GM21825 (cell line): ENCODE measurements around the gene SH3RF3.

Experiments
- ATAC-seq: cut with Tn5 transposase; IDR thresholded peaks from one replicate; pipeline ENCODE4 v1.9.1; 2021; ENCODE audit warnings: mild to moderate bottlenecking, moderate library complexity; ENCODE audit not compliant: unreplicated experiment

The SH3RF3 gene

GRCh38 chr2:109272461-109272860 lies 143.5 kb downstream of the SH3RF3 start:
- no peak for ATAC-seq

GRCh38 chr2:109275120-109276012 lies 146.4 kb downstream of the SH3RF3 start:
- no peak for ATAC-seq

DNA sequence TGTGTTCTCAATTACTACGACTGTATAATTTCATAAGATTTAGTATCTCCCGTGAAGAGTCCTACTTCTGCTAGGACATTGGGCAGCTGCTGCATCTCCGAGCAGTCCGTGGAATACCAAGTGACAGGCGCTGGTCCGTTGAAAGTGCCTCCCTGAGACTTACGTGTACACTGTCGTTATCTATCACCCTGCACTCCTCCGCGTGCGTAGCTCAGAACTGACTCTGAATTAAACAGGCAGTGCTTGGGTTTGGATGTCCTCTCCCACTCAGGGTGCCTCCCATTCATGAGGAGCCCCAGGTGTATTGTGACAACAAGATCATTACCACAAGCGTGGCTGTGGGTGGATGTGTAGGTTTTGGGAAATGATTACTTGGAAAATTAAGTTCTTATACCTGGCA lies 148.4 kb downstream of the SH3RF3 start:
- ATAC-seq: no peak

DNA sequence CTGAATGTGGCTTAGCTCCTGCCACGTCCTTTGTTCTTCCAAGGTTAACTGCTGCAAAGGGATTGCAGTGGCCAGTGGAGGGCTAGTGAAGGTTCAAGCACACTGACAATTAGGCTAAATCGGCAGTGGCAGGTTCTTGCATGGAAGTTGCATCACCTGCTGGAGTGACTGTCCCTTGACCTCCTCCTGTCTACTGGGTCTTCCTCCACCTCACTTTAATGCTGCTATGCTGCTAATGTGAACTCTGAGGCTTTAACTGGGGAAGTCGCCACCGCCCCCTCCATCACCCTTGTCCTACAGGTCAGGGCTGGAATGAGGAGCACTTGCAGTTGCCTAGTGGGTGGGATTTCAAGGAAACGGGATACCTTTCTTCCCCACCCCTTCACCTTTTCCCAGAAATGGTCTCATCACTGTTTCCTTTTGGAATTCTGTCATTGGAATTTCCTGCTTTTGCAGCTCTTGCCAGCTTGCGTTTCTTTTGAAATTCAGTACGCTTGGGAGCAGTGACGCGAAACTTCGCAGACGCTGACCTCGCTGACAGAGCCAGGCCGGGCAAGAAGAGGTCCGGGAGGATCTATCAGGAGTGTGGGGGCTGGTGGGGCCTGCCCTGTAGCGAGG lies 150.3 kb downstream of the SH3RF3 start:
- ATAC-seq: no peak

DNA sequence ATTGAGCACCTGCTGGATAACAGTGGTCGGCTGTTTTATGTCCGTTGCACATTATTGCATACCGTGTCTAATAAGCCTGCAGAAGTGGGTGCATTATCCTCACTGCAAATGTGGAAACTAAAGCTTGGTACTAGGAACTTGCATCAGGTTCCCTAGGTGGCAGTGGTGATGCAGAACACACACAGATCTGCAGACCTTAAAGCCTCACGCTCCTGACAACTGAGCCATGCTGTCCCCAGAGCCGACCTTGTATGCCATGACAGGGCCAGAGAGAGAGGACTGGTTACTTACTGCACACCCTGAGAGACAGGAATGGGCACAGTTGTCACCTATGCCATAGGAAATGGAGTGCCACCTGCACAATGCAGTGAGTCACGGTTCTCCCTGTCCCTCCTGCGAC lies 151.8 kb downstream of the SH3RF3 start:
- ATAC-seq: no peak

- ATAC-seq: no peak
These were observed 153.4 kb downstream of the SH3RF3 start for GRCh38 chr2:109282360-109282759.

GRCh38 chr2:109282865-109283264 lies 153.9 kb downstream of the SH3RF3 start:
- no peak for ATAC-seq

DNA sequence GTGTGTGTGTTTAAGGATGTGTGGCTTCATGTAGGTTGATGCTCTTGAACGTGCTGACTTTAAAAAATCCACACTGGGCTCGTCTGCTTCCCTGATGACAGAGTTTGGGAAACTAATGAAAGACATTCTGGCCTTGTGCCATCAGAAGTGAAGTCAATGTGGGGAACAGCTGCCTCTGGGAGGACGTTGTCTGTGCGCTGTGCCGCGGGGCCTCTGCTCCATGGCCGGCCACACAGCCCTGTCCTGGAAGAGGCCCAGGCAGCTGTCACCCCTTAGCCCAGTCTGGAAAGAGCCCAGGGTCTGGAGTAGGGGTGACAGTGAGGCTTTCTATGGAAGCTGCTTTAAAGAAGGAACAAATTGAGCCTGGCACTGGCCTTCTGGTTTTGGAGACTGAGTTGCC lies 155.8 kb downstream of the SH3RF3 start:
- ATAC-seq: no peak

GRCh38 chr2:109285244-109285651 lies 156.2 kb downstream of the SH3RF3 start:
- ATAC-seq: no peak

- ATAC-seq: no peak
These were observed 158.4 kb downstream of the SH3RF3 start for GRCh38 chr2:109287413-109287812.

GRCh38 chr2:109287838-109288237 lies 158.8 kb downstream of the SH3RF3 start:
- no peak for ATAC-seq

- no peak for ATAC-seq
These were observed 159.8 kb downstream of the SH3RF3 start for GRCh38 chr2:109288544-109289368.

- ATAC-seq: no peak
These were observed 160.7 kb downstream of the SH3RF3 start for GRCh38 chr2:109289504-109290222.

DNA sequence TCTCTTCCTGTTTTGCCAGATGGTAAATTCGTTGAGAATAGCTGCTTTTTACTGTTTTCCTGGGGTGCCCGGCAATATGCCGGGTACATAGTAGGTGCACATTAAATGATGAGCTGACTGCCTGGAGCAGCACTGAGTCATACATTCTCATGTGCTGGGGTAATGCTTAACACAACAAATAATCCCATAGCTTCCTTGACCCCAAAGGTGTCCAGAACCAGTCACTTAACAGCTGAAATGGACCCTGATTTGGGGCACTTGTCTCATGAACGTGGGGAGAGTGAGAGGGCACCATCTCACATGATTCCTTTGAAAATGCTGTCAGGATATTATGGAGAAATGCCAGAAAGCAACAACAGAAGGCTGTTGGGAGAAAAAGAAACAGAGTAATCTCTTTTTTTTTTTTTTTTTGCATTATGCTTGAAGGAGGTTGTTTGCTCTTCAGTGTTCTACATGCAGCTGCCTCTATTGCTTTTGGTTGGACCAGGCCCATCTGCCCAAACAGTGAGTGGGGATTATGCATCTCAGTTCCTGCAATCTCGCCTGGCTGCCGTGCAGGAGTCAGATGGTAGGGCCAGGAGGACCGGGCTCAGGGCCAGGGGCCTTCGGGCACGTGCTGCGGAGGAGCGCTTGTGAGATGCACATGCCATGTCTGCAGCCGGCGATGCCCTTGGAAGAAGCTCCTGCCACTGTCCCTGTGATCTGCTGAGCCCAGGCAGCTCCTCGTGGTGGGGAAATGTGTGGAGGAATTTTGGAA lies 162.1 kb downstream of the SH3RF3 start:
- no peak for ATAC-seq

DNA sequence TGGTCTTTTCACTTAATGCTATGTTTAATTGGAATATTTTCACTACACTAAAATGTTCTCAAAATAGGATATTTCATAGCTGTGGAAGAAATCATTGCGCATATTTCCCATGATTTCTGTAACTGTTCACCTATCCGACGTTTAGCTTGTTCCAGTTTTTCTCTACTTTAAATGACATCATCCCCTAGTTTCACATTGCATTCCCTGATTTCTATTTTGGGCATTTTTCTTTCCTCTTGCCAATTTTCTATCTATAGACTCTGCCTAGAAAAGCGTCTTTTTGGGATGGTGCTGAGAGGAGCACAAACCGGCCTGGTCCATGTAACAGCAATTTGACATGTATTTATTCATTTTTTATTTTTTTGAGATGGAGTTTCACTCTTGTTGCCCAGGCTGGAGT lies 163.4 kb downstream of the SH3RF3 start:
- no peak for ATAC-seq

GRCh38 chr2:109293663-109294062 lies 164.7 kb downstream of the SH3RF3 start:
- no peak for ATAC-seq

GRCh38 chr2:109294523-109294922 lies 165.5 kb downstream of the SH3RF3 start:
- no peak for ATAC-seq

- ATAC-seq: no peak
These were observed 166.2 kb downstream of the SH3RF3 start for GRCh38 chr2:109295070-109295780.

- ATAC-seq: no peak
These were observed 166.7 kb downstream of the SH3RF3 start for GRCh38 chr2:109295781-109296117.
